ENCODE data around the gene SLC6A2.

Gene SLC6A2

DNA sequence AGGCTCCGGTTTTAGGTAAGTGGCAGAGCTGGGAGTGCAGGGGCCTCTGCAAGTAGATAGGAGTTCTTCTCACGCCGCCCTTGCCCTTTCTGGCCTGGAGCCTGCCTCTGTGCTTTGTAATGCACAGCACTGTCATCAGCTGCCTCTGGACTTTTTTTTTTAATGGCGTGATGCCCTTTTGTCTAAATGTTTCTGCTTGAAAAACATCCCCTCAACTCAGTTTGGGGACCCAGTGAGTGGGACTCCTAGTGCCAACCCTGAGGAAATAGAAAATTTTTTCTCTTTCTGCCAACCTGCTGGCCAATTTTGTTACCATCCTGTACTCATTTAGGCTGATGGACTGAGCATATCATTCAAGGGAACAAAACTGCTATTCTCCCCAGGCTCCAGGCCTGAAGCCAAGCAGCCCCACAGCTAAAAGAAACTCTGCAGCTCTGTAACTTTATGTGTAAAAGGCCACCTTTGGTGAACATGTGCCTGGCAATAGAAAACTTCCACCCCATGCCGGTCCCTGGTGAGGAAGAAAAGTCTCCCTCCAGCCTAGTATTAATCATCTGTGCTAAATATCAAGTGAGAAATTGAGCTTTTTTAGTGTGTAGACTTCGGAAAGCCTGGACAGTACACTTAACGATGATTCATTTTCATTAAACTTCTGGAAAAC lies 22.5 kb downstream of the SLC6A2 start:
- no peak overlapping the region for H3K27ac ChIP-seq
- TF ChIP-seq, protein P1, sequence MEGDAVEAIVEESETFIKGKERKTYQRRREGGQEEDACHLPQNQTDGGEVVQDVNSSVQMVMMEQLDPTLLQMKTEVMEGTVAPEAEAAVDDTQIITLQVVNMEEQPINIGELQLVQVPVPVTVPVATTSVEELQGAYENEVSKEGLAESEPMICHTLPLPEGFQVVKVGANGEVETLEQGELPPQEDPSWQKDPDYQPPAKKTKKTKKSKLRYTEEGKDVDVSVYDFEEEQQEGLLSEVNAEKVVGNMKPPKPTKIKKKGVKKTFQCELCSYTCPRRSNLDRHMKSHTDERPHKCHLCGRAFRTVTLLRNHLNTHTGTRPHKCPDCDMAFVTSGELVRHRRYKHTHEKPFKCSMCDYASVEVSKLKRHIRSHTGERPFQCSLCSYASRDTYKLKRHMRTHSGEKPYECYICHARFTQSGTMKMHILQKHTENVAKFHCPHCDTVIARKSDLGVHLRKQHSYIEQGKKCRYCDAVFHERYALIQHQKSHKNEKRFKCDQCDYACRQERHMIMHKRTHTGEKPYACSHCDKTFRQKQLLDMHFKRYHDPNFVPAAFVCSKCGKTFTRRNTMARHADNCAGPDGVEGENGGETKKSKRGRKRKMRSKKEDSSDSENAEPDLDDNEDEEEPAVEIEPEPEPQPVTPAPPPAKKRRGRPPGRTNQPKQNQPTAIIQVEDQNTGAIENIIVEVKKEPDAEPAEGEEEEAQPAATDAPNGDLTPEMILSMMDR (conservative IDR thresholded peaks at IDR 0.05), result no peak

DNA sequence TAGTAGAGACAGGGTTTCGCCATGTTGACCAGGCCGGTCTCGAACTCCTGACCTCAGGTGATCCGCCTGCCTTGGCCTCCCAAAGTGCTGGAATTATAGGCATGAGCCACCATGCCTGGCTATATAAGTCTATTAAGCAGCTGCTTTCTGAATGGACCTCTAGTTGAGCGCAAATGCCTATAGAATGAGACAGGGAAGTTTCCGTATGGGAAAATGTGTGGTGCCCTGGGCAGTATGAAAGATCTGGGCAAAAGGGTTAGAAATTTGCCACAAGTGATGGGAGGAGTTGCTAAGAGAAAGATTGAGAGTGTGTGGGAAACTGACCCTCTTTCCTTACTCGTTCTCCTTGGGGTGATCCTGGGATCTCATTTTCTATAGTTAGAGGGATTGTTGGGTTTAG lies 26.3 kb downstream of the SLC6A2 start:
- no peak overlapping the region for H3K27ac ChIP-seq
- TF ChIP-seq, protein P1 (conservative IDR thresholded peaks at IDR 0.05), result no peak

DNA sequence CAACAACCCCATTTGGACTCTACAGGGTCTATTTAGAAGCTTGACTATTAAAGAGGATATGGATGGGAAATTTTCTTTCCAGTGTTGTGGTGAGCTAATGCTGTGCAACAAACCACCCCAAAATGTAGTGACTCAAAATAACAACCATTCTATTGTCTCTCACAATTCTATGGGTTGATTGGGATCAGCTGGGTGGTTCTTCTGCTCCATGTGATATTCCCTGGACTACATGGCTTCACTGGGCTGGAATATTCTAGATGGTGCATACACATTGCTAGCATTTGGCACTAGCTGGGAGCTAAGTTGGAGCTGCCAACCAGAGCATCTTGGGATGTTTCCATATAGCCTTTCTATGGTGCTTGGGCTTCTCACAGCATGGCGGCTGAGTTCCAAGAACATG lies 30.2 kb downstream of the SLC6A2 start:
- H3K27ac ChIP-seq, result no peak overlapping the region
- TF ChIP-seq, protein P1 (conservative IDR thresholded peaks at IDR 0.05), result no peak

DNA sequence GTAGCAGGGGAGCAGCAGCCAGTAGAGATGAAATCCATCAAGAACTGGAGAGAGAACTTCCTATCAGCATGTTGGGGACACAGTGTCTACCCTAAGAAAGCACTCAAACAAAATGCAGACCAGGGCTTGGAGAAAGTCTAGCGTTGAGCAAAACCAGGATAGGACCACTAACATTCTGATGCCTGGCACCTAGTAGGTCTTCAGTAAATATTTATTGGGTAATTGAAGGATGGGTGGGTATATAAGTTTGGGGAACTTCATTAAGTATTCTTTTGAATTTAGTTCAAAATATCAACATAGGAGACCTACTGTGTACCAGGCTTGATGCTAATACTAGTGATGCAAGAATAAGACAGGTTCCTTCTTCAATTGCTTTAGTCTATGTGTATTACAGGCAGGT lies 30.9 kb downstream of the SLC6A2 start:
- TF ChIP-seq, protein P1 (conservative IDR thresholded peaks at IDR 0.05), result no peak

DNA sequence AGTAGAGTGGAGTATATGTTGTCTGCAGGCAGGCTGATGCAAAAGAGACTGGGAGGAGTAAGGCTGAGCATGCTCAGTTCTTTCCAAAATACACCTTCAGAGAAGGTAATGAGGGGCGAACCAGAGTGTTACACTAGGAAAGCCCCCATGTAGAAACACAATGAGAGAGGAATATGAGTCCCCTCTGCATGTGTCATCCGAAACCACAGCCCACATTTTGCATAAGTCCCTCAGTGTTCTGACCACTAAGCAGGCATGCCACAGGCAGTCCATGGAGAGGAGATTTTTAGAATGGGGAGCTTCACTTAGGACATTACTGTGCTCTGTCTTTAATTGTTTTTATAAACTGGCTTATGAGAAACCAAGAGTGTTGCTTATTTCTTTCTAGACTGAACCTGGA lies 32.0 kb downstream of the SLC6A2 start:
- TF ChIP-seq, protein P1 (conservative IDR thresholded peaks at IDR 0.05), result no peak

More for the DNA sequence above, 30.9 kb downstream of the SLC6A2 start:
- H3K27ac ChIP-seq, result no peak overlapping the region

DNA sequence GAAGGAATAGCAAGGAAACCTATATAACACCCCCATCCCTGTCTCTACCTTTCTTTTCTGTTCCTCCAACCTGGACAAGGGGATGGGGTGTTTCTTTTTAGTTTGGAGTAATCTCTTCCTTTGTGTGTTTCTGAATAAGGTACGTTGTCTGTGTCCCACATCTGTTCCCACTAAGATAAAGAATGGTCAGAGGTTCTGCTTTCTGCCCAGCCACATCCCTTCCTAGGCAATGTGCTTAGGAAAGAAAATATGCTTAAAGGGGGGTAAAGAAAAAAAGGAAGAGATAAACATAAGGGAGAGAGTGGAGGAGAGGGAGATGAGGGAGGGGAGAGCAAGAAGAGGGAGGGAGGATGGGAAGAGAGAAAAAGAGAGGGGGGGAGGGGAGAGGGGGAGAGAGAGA lies 35.1 kb downstream of the SLC6A2 start:
- no peak overlapping the region for H3K27ac ChIP-seq
- TF ChIP-seq, protein P1 (conservative IDR thresholded peaks at IDR 0.05), result no peak

More for the DNA sequence above, 32.0 kb downstream of the SLC6A2 start:
- no peak overlapping the region for H3K27ac ChIP-seq

DNA sequence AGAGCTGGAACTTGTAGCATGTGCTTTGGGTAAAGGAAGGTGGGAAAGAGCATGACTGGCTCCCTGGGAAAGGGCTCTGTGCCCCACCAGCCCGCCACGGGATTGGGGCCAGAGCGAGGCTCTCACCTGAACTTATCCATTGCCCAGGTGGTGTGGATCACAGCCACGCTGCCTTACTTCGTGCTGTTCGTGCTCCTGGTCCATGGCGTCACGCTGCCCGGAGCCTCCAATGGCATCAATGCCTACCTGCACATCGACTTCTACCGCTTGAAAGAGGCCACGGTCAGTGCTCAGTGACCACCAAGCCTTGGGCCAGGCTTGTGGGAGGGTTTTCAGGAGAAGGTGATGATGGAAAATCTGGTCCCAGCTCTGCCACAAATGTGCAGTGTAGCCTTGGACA lies 36.0 kb downstream of the SLC6A2 start:
- H3K27ac ChIP-seq, result peak overlapping the region; percentile 61; the same call in 1 of the 2 replicates
- TF ChIP-seq, protein P1 (conservative IDR thresholded peaks at IDR 0.05), result no peak
